ENCODE measurements around the gene EPG5. TPM values are rescaled to one million over a fixed set of nuclear protein-coding genes. Genes with fewer than 3 reads are reported as not detected.

EPG5 gene
- total RNA-seq, 2 experiments from 2014 or later: 4.8 to 8.7 TPM

DNA sequence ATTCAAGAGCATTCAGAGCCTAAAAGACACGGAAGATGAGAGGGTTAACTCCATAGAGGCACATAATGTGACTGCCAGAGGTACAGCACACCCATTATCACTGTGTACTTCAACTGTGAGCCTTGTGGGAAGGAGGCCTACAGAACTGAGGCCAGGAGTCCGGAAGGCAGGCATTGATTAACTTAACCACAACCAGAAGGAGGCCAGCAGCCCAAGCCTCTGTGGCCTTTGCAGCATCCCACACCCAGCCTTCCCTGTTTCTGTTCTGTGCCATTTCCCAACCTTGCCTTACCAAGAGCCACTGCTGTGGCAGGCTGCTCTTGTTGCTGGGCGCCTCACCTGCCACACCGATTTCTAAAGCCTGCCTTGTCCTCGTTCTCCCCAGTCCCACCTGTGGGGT, 114.5 kb downstream of the EPG5 start:
- no peaks in the 10 kb centered on the region for H3K79me2 ChIP-seq (ENCODE audit: insufficient read depth, low read depth, low read length)
- no peaks in the 10 kb centered on the region for H3K4me1 ChIP-seq (ENCODE audit: insufficient read depth, low read length, poor library complexity, severe bottlenecking)
- TF ChIP-seq, protein P1, sequence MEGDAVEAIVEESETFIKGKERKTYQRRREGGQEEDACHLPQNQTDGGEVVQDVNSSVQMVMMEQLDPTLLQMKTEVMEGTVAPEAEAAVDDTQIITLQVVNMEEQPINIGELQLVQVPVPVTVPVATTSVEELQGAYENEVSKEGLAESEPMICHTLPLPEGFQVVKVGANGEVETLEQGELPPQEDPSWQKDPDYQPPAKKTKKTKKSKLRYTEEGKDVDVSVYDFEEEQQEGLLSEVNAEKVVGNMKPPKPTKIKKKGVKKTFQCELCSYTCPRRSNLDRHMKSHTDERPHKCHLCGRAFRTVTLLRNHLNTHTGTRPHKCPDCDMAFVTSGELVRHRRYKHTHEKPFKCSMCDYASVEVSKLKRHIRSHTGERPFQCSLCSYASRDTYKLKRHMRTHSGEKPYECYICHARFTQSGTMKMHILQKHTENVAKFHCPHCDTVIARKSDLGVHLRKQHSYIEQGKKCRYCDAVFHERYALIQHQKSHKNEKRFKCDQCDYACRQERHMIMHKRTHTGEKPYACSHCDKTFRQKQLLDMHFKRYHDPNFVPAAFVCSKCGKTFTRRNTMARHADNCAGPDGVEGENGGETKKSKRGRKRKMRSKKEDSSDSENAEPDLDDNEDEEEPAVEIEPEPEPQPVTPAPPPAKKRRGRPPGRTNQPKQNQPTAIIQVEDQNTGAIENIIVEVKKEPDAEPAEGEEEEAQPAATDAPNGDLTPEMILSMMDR (conservative IDR thresholded peaks at IDR 0.05; ENCODE audit: low read length): no peak
- TF ChIP-seq EZH2phosphoT487 (IDR thresholded peaks at IDR 0.05; ENCODE audit: borderline replicate concordance, low read depth, low read length): no peak
- CTCF ChIA-PET (ENCODE audit: unreplicated experiment): no interaction called here
- H3K9me3 ChIP-seq (ENCODE audit: low read length): no peaks in the 10 kb centered on the region
- no peak overlapping the region for H2AFZ ChIP-seq (ENCODE audit: low read length)
- no TSS peak for BruUV-seq (replicated peaks)
- no peaks in the 10 kb centered on the region for H3K36me3 ChIP-seq (ENCODE audit: insufficient read depth, low read length)
- intact Hi-C loops (cut with micrococcal nuclease; ENCODE audit: unreplicated experiment): no loop called here
- no peak overlapping the region for H3K4me3 ChIP-seq (ENCODE audit: low read depth, low read length, poor library complexity, severe bottlenecking)
- H3K9me2 ChIP-seq (ENCODE audit: insufficient read depth, low read length): no peaks in the 10 kb centered on the region
- no peak overlapping the region for H3K27ac ChIP-seq (ENCODE audit: low read depth, low read length, poor library complexity, severe bottlenecking)
- no peak for DNase-seq (ENCODE audit: low spot score)
- no peaks in the 10 kb centered on the region for H4K20me1 ChIP-seq (ENCODE audit: insufficient read depth, low read length)
- POLR2A ChIA-PET: no interaction called here
- H3K4me2 ChIP-seq (ENCODE audit: low read length): no peak overlapping the region

- no peaks in the 10 kb centered on the region for H3K9me2 ChIP-seq (ENCODE audit: insufficient read depth, low read length)
- ChIA-PET POLR2A (no interaction called here), CTCF (ENCODE audit: unreplicated experiment) (no interaction called here)
- H2AFZ ChIP-seq (ENCODE audit: low read length): no peak overlapping the region
- H3K79me2 ChIP-seq (ENCODE audit: insufficient read depth, low read depth, low read length): no peaks in the 10 kb centered on the region
- no peaks in the 10 kb centered on the region for H3K4me1 ChIP-seq (ENCODE audit: insufficient read depth, low read length, poor library complexity, severe bottlenecking)
- H3K4me2 ChIP-seq (ENCODE audit: low read length): no peak overlapping the region
- no peaks in the 10 kb centered on the region for H4K20me1 ChIP-seq (ENCODE audit: insufficient read depth, low read length)
- no peaks in the 10 kb centered on the region for H3K9me3 ChIP-seq (ENCODE audit: low read length)
- no peak for TF ChIP-seq EZH2phosphoT487 (IDR thresholded peaks at IDR 0.05; ENCODE audit: borderline replicate concordance, low read depth, low read length)
- TF ChIP-seq, protein P1 (conservative IDR thresholded peaks at IDR 0.05; ENCODE audit: low read length): no peak
- DNase-seq (ENCODE audit: low spot score): no peak
- intact Hi-C loops (cut with micrococcal nuclease; ENCODE audit: unreplicated experiment): no loop called here
- no peak overlapping the region for H3K27ac ChIP-seq (ENCODE audit: low read depth, low read length, poor library complexity, severe bottlenecking)
- H3K4me3 ChIP-seq (ENCODE audit: low read depth, low read length, poor library complexity, severe bottlenecking): no peak overlapping the region
- no peaks in the 10 kb centered on the region for H3K36me3 ChIP-seq (ENCODE audit: insufficient read depth, low read length)
- BruUV-seq (replicated peaks): no TSS peak
Observed at GRCh38 chr18:45851161-45851925, 115.8 kb downstream of the EPG5 start.

DNA sequence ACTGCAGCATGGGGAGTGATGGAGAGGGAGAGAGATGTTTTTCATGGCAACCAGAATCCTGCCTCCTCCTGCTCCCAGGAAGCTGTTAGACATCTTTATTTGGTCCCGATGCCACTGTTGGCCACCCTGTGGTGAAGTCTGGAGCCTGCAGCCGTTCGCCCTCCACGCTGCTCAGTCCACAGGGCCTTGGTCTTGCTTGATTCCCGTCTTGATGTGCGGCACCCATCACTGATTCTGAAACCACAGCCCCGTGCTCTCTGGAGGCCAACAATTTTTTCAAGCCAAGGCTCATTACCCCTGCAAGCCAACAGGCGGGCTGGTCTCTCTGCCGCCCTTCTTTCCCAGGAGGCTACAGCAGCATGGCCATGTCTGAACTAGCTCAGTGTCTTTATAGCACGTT, 117.1 kb downstream of the EPG5 start:
- Histone ChIP-seq H3K36me3 (ENCODE audit: insufficient read depth, low read length) (no peaks in the 10 kb centered on the region), H3K9me2 (ENCODE audit: insufficient read depth, low read length) (no peaks in the 10 kb centered on the region), H3K79me2 (ENCODE audit: insufficient read depth, low read depth, low read length) (no peaks in the 10 kb centered on the region), H3K9me3 (ENCODE audit: low read length) (no peaks in the 10 kb centered on the region), H3K4me2 (ENCODE audit: low read length) (no peak overlapping the region), H3K4me1 (ENCODE audit: insufficient read depth, low read length, poor library complexity, severe bottlenecking) (no peaks in the 10 kb centered on the region), H4K20me1 (ENCODE audit: insufficient read depth, low read length) (no peaks in the 10 kb centered on the region), H2AFZ (ENCODE audit: low read length) (no peak overlapping the region), H3K27ac (ENCODE audit: low read depth, low read length, poor library complexity, severe bottlenecking) (no peak overlapping the region), H3K4me3 (ENCODE audit: low read depth, low read length, poor library complexity, severe bottlenecking) (no peak overlapping the region)
- BruUV-seq (replicated peaks): no TSS peak
- POLR2A ChIA-PET: no interaction called here
- TF ChIP-seq, protein P1 (conservative IDR thresholded peaks at IDR 0.05; ENCODE audit: low read length): 0 out of 2 replicates have a peak, but pooled peaks have one; percentile 12
- TF ChIP-seq EZH2phosphoT487 (IDR thresholded peaks at IDR 0.05; ENCODE audit: borderline replicate concordance, low read depth, low read length): no peak
- no peak for DNase-seq (ENCODE audit: low spot score)
- CTCF ChIA-PET (ENCODE audit: unreplicated experiment): no interaction called here
- intact Hi-C loops (cut with micrococcal nuclease; ENCODE audit: unreplicated experiment): no loop called here
